Gastroesophageal sphincter (tissue), 4 donors: Measurements from ENCODE around the gene EPB41L4A. TPM values are rescaled to one million over a fixed set of nuclear protein-coding genes. Genes with fewer than 3 reads are reported as not detected.

ENCODE experiments used
- ATAC-seq: fragments of 150-250 bp; one replicate; pipeline ENCODE4 v1.9.1; 2016; ENCODE audit warnings: mild to moderate bottlenecking, moderate library complexity
- H3K27ac ChIP-seq, 4 donors: fragments of 200-600 bp; sonication (generic) in 3 of 4; 1 replicate in 3 of 4; 2 replicates in 1 of 4; pipeline ENCODE4 v1.5.1; 2016 to 2019
- H3K27me3 ChIP-seq: fragments of 200-600 bp; sonication (generic); one replicate; pipeline ENCODE4 v1.5.1; 2019
- H3K36me3 ChIP-seq, 2 donors: fragments of 200-600 bp; sonication (generic); one replicate each; pipeline ENCODE4 v1.5.1; 2019; ENCODE audit warnings: control low read depth in 1 of 2
- H3K4me1 ChIP-seq, 3 donors: fragments of 200-600 bp; sonication (generic); 1 replicate in 2 of 3; 2 replicates in 1 of 3; pipeline ENCODE4 v1.5.1; 2016 to 2019; ENCODE audit warnings: control low read depth in 2 of 3
- H3K4me3 ChIP-seq, 2 donors: fragments of 200-600 bp; sonication (generic); one replicate each; pipeline ENCODE4 v1.5.1; 2019; ENCODE audit warnings: mild to moderate bottlenecking in 1 of 2, moderate library complexity in 1 of 2
- H3K9me3 ChIP-seq, 3 donors: fragments of 200-600 bp; sonication (generic); one replicate each; pipeline ENCODE4 v1.5.1; 2017 to 2019; ENCODE audit warnings: control low read depth in 2 of 3
- CTCF ChIP-seq, 4 experiments: fragments of 200-600 bp in 2 of 4; fragments of 450-650 bp in 2 of 4; sonication (generic) in 1 of 4; IDR thresholded peaks; one replicate each; pipeline ENCODE4 v1.5.1; 2017 to 2019; ENCODE audit warnings: antibody characterized with exemption in 4 of 4, mild to moderate bottlenecking in 2 of 4, moderate library complexity in 2 of 4
- EP300 ChIP-seq: sonication (generic); formaldehyde crosslinking; IDR thresholded peaks from one replicate; pipeline ENCODE4 v1.6.1; 2017; ENCODE audit warnings: antibody characterized with exemption, mild to moderate bottlenecking
- POLR2A ChIP-seq, 2 donors: fragments of 450-650 bp; IDR thresholded peaks; one replicate each; pipeline ENCODE4 v1.6.1; 2017; ENCODE audit warnings: antibody characterized with exemption in 2 of 2, mild to moderate bottlenecking in 2 of 2, moderate library complexity in 1 of 2
- POLR2AphosphoS5 ChIP-seq: sonication (generic); formaldehyde crosslinking; IDR thresholded peaks from one replicate; pipeline ENCODE4 v1.6.1; 2017; ENCODE audit warnings: antibody characterized with exemption
- WGBS, 2 donors: methylation state at CpG; one replicate each; pipeline ENCODE4 v1.1.5; 2018; ENCODE audit warnings: low coverage in 1 of 2; 5-methylcytosine and 5-hydroxymethylcytosine counted together
- total RNA-seq, 4 donors: library from RNA; depleted of rRNA; stranded (reverse); fragments of >200 nt; gene quantifications; one replicate each; pipeline ENCODE4 v1.1.0, GENCODE V29; 2016

The EPB41L4A gene
- total RNA-seq, 4 donors from 2014 or later: 4.3 to 28.7 (median 12.6) TPM

GRCh38 chr5:112156211-112156610 is 262.9 kb downstream of the EPB41L4A start:
- ATAC-seq: no peak
- H3K4me3 ChIP-seq: no peak overlapping the region
- TF ChIP-seq POLR2A (IDR thresholded peaks at IDR 0.05) (no peak), CTCF (IDR thresholded peaks at IDR 0.05) (no peak)
- no peak overlapping the region for H3K27ac ChIP-seq
- H3K27me3 ChIP-seq: no peaks in the 10 kb centered on the region
- 69% methylated on average over 3 of the region's 3 CpGs for WGBS, 2 donors
- H3K36me3 ChIP-seq: no peaks in the 10 kb centered on the region
- peaks cover 0 to 7% (median 5%) of the 10 kb centered on the region in 3 donors for H3K4me1 ChIP-seq
- no peaks in the 10 kb centered on the region for H3K9me3 ChIP-seq

GRCh38 chr5:112154940-112155686 is 264.0 kb downstream of the EPB41L4A start:
- ATAC-seq: no peak
- H3K4me3 ChIP-seq: no peak overlapping the region
- H3K9me3 ChIP-seq: no peaks in the 10 kb centered on the region
- H3K36me3 ChIP-seq: no peaks in the 10 kb centered on the region
- H3K27me3 ChIP-seq: no peaks in the 10 kb centered on the region
- H3K27ac ChIP-seq: no peak overlapping the region
- H3K4me1 ChIP-seq: peaks cover 0 to 3% (median 2%) of the 10 kb centered on the region in 3 donors
- TF ChIP-seq EP300 (no peak), POLR2AphosphoS5 (no peak), CTCF (IDR thresholded peaks at IDR 0.05) (no peak), POLR2A (IDR thresholded peaks at IDR 0.05) (no peak)

GRCh38 chr5:112149727-112150126 is 269.4 kb downstream of the EPB41L4A start:
- 89 to 90% methylated on average over 4 of the region's 4 CpGs for WGBS, 2 donors
- TF ChIP-seq EP300 (no peak), POLR2A (IDR thresholded peaks at IDR 0.05) (no peak), CTCF (IDR thresholded peaks at IDR 0.05) (no peak), POLR2AphosphoS5 (no peak)

GRCh38 chr5:112146323-112147226 is 272.5 kb downstream of the EPB41L4A start:
- no peak for TF ChIP-seq EP300
- TF ChIP-seq POLR2AphosphoS5: peak; percentile 57
- TF ChIP-seq CTCF (IDR thresholded peaks at IDR 0.05): peak; percentile 82 to 95 (median 88)
- TF ChIP-seq POLR2A (IDR thresholded peaks at IDR 0.05): no peak
- 11 to 27% methylated on average over 6 of the region's 6 CpGs for WGBS, 2 donors
- H3K4me1 ChIP-seq: peaks cover 0 to 10% (median 0%) of the 10 kb centered on the region in 3 donors
- no peaks in the 10 kb centered on the region for H3K36me3 ChIP-seq
- H3K27ac ChIP-seq: peak overlapping the region in 2 of 4 donors; percentile 12 to 26
- H3K4me3 ChIP-seq: no peak overlapping the region
- H3K27me3 ChIP-seq: no peaks in the 10 kb centered on the region
- H3K9me3 ChIP-seq: no peaks in the 10 kb centered on the region
- ATAC-seq: peak; percentile 86

More at GRCh38 chr5:112149727-112150126, 269.4 kb downstream of the EPB41L4A start:
- H3K4me3 ChIP-seq: no peak overlapping the region
- H3K4me1 ChIP-seq: peaks cover 0 to 10% (median 0%) of the 10 kb centered on the region in 3 donors
- no peaks in the 10 kb centered on the region for H3K36me3 ChIP-seq
- H3K9me3 ChIP-seq: no peaks in the 10 kb centered on the region
- H3K27me3 ChIP-seq: no peaks in the 10 kb centered on the region
- no peak for ATAC-seq
- no peak overlapping the region for H3K27ac ChIP-seq
